ENCODE data around the gene REEP1. TPM values are rescaled to one million over a fixed set of nuclear protein-coding genes. Genes with fewer than 3 reads are reported as not detected.

The REEP1 gene
- total and polyA plus RNA-seq, 2 of the 13 experiments (the other 11 are each of a cell fraction or from before 2014, with no cell fraction given): 0.27 TPM; not detected in 1

GRCh38 chr2:86280191-86280667, 57.2 kb downstream of the REEP1 start:
- H3K27me3 ChIP-seq (ENCODE audit: control insufficient read depth in 1 of 2, insufficient read depth in 2 of 2, low read length in 2 of 2): peaks cover 5 to 41% of the 10 kb centered on the region in 2 experiments; a peak in 4 of 5 replicates
- BruUV-seq (replicated peaks): no TSS peak
- no peak overlapping the region for H3K4me2 ChIP-seq (ENCODE audit: low read depth, low read length)
- TF ChIP-seq ZNF335 (CRISPR knock-in tag; IDR thresholded peaks at IDR 0.05) (no peak), MNT (IDR thresholded peaks at IDR 0.05) (peak; percentile 23; the same call in 1 of the 2 replicates)
- DNase-seq (ENCODE audit: low spot score): no peak
- no peak for ATAC-seq
- no peaks in the 10 kb centered on the region for H3K79me2 ChIP-seq (ENCODE audit: insufficient read depth, low read length)
- no peak overlapping the region for H2AFZ ChIP-seq (ENCODE audit: low read length)
- in situ Hi-C loops (cut with HindIII; ENCODE audit: extremely low pct_ligation_motif_present, low pct_unique_long_range_greater_than_20kb) (no loop called here), intact Hi-C loops (cut with micrococcal nuclease; ENCODE audit: unreplicated experiment) (no loop called here)
- ChIA-PET CTCF (ENCODE audit: low intra/inter-chr PET ratio, low total read pairs) (no interaction called here), POLR2A (no interaction called here)
- H3K4me1 ChIP-seq (ENCODE audit: insufficient read depth, low read length): peaks cover 3% of the 10 kb centered on the region
- no peak overlapping the region for H3K27ac ChIP-seq (ENCODE audit: extremely low read length, insufficient read depth, low read length)
- H4K20me1 ChIP-seq (ENCODE audit: insufficient read depth, low read length): no peaks in the 10 kb centered on the region
- H3K36me3 ChIP-seq (replicated peaks in 1 of 2; ENCODE audit: control insufficient read depth in 1 of 2, insufficient read depth in 2 of 2, low read length in 2 of 2): no peaks in the 10 kb centered on the region
- no peak overlapping the region for H3K9ac ChIP-seq (ENCODE audit: insufficient read depth, low read depth, low read length)
- H3K9me3 ChIP-seq (ENCODE audit: low read length): no peaks in the 10 kb centered on the region
- WGBS (ENCODE audit: low lambda C conversion rate): 52% methylated on average over 5 of the region's 5 CpGs
- no peak overlapping the region for H3K4me3 ChIP-seq (replicated peaks in 1 of 3; ENCODE audit: insufficient read depth in 1 of 3, low read depth in 2 of 3, low read length in 3 of 3)
- no peak for FAIRE-seq

GRCh38 chr2:86275962-86276361, 61.5 kb downstream of the REEP1 start:
- no peaks in the 10 kb centered on the region for H3K79me2 ChIP-seq (ENCODE audit: insufficient read depth, low read length)
- FAIRE-seq (no peak), ATAC-seq (no peak), DNase-seq (ENCODE audit: low spot score) (no peak)
- in situ Hi-C loops (cut with HindIII; ENCODE audit: extremely low pct_ligation_motif_present, low pct_unique_long_range_greater_than_20kb): no loop called here
- H3K9ac ChIP-seq (ENCODE audit: insufficient read depth, low read depth, low read length): no peak overlapping the region
- intact Hi-C loops (cut with micrococcal nuclease; ENCODE audit: unreplicated experiment): loop anchor here (2.0 kb wide), 1 partner anchor 19 kb away; no protein-coding TSS in a partner anchor
- peaks cover 1 to 16% of the 10 kb centered on the region in 2 experiments; a peak in 3 of 5 replicates for H3K27me3 ChIP-seq (ENCODE audit: control insufficient read depth in 1 of 2, insufficient read depth in 2 of 2, low read length in 2 of 2)
- H3K36me3 ChIP-seq (replicated peaks in 1 of 2; ENCODE audit: control insufficient read depth in 1 of 2, insufficient read depth in 2 of 2, low read length in 2 of 2): no peaks in the 10 kb centered on the region
- CTCF ChIA-PET (ENCODE audit: low intra/inter-chr PET ratio, low total read pairs): no interaction called here
- peaks cover 12% of the 10 kb centered on the region for H3K4me1 ChIP-seq (ENCODE audit: insufficient read depth, low read length)
- BruUV-seq (replicated peaks): no TSS peak
- POLR2A ChIA-PET: no interaction called here
- H3K9me3 ChIP-seq (ENCODE audit: low read length): peaks cover 14% of the 10 kb centered on the region
- no peaks in the 10 kb centered on the region for H4K20me1 ChIP-seq (ENCODE audit: insufficient read depth, low read length)
- 74% methylated on average over 3 of the region's 3 CpGs for WGBS (ENCODE audit: low lambda C conversion rate)
- H2AFZ ChIP-seq (ENCODE audit: low read length): no peak overlapping the region
- no peak overlapping the region for H3K4me3 ChIP-seq (replicated peaks in 1 of 3; ENCODE audit: insufficient read depth in 1 of 3, low read depth in 2 of 3, low read length in 3 of 3)
- H3K4me2 ChIP-seq (ENCODE audit: low read depth, low read length): no peak overlapping the region
- H3K27ac ChIP-seq (ENCODE audit: extremely low read length, insufficient read depth, low read length): no peak overlapping the region
- TF ChIP-seq NFE2L2 (IDR thresholded peaks at IDR 0.05; ENCODE audit: low read length) (no peak), PRDM10 (CRISPR knock-in tag; IDR thresholded peaks at IDR 0.05; ENCODE audit: low read depth) (no peak), ZNF142 (CRISPR knock-in tag; IDR thresholded peaks at IDR 0.05) (no peak), NPAS2 (CRISPR knock-in tag; IDR thresholded peaks at IDR 0.05; ENCODE audit: borderline replicate concordance) (no peak), ZNF383 (CRISPR knock-in tag; IDR thresholded peaks at IDR 0.05; ENCODE audit: borderline replicate concordance) (no peak)
